ENCODE data around the gene SEC14L2.

DNA sequence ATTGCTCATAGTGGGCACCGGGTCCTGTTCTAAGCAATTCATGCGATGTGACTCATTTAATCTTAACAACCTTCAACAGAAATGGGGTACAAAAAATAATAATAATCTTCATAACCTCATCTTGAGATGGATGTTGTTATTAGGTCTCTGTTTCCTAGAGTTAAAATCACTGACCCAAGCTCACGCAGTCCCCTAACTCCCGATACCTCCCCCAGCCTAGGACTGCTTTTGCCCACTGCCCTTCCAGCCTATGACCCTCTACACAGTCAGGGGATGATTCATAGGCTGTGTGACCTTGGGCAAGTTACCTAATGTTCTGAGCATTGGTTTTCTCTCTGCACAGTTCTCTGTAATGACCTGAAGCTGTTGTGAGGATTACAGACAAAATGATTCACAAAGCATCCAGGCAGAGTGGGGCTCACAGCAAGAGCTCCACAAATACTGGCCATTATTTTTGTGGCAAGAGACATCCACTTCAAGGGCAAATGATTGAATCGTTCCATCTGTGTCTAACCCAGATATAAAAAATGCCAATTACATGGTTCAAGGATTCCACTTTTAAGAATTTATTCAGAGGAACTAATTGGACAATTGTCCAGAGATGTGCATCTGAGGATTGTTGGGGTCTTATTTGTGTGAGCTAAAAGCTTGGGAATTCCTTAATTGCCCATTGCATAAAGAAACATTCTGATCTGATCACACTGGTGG is 48.8 kb downstream of the SEC14L2 start:
- TF ChIP-seq EZH2 (IDR thresholded peaks at IDR 0.05) (no peak), CTCF (IDR thresholded peaks at IDR 0.05) (no peak)
